ENCODE data around the gene ZFAND2A. TPM values are rescaled to one million over a fixed set of nuclear protein-coding genes. Genes with fewer than 3 reads are reported as not detected.

The ZFAND2A gene
- total and polyA plus RNA-seq, 3 donors from 2014 or later: 32.9 to 61.4 (median 37.8) TPM

DNA sequence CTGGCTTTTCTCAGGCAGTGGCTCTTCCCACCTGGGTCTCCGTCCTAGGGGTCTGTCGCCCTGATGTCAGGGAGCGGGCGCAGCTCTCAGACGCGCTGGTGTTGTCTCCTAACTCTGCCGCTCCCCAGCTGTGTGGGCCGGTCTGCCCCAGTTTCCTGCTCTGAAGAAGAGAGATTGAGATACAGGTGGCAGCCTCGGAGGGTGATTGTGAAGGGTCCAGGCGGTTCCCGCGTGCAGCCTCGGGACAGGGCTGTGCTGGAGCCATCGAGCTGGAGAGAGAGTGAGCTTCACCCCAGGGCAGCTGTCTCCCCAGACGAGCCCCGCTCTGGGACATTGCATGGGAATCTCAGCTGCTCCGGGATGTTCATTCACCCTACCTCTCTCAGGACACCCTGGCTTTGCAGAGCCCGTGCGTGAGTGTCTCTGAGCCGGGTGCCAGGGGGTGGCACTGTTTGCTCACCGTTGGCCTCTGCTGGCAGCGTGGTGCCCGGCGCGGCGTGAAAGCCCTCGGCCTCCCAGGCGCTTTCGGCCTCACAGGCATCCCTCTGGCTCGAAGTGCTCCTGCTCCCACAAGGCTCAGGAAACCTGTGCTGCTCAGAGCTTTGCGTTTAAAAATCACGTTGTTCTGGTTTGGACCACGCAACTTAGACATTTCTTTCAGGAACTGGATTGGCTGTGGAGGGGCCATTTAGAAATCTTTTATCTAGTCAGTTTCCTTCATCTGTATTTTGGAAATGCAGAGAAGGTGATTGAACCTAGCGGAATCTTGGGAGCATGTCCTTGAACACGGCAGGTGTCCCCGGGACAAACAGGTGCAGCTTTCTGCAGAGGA lies 33.8 kb upstream of the ZFAND2A start:
- no peaks in the 10 kb centered on the region for H3K36me3 ChIP-seq (ENCODE audit: low read depth, missing control alignments)
- H3K9me3 ChIP-seq: no peaks in the 10 kb centered on the region
- TF ChIP-seq POLR2A (IDR thresholded peaks at IDR 0.05): no peak
- peak in 1 of 3 experiments; percentile 38 for TF ChIP-seq CTCF (IDR thresholded peaks at IDR 0.05)
- no peaks in the 10 kb centered on the region for H3K27me3 ChIP-seq
- WGBS, 2 donors: 52 to 54% methylated on average over 29 to 36 of the region's 36 CpGs
- H3K27ac ChIP-seq: no peak overlapping the region
- DNase-seq: peak; percentile 77
- intact Hi-C loops (cut with DNase I; ENCODE audit: low total_unique reads): no loop called here
- H3K4me1 ChIP-seq: no peaks in the 10 kb centered on the region
- H3K4me3 ChIP-seq: no peak overlapping the region

GRCh38 chr7:1192171-1192676 lies 32.2 kb upstream of the ZFAND2A start:
- Histone ChIP-seq H3K36me3 (ENCODE audit: low read depth, missing control alignments) (no peaks in the 10 kb centered on the region), H3K4me3 (no peak overlapping the region), H3K27ac (no peak overlapping the region), H3K27me3 (no peaks in the 10 kb centered on the region), H3K4me1 (no peaks in the 10 kb centered on the region), H3K9me3 (no peaks in the 10 kb centered on the region)
- TF ChIP-seq CTCF (IDR thresholded peaks at IDR 0.05) (no peak), POLR2A (IDR thresholded peaks at IDR 0.05) (no peak)
- DNase-seq: no peak
- intact Hi-C loops (cut with DNase I; ENCODE audit: low total_unique reads): no loop called here
- 54 to 65% methylated on average over 15 of the region's 15 CpGs for WGBS, 2 donors

- H3K27ac ChIP-seq: no peak overlapping the region
- H3K36me3 ChIP-seq (ENCODE audit: low read depth, missing control alignments): no peaks in the 10 kb centered on the region
- no peak for DNase-seq
- H3K4me1 ChIP-seq: no peaks in the 10 kb centered on the region
- H3K27me3 ChIP-seq: no peaks in the 10 kb centered on the region
- no peaks in the 10 kb centered on the region for H3K9me3 ChIP-seq
- no peak overlapping the region for H3K4me3 ChIP-seq
- WGBS, 2 donors: 83 to 86% methylated on average over 10 of the region's 10 CpGs
- intact Hi-C loops (cut with DNase I; ENCODE audit: low total_unique reads): no loop called here
- TF ChIP-seq POLR2A (IDR thresholded peaks at IDR 0.05) (no peak), CTCF (IDR thresholded peaks at IDR 0.05) (no peak)
These were observed 30.2 kb upstream of the ZFAND2A start for GRCh38 chr7:1189986-1190772.

GRCh38 chr7:1188720-1189294 lies 28.8 kb upstream of the ZFAND2A start:
- H3K27ac ChIP-seq: no peak overlapping the region
- H3K36me3 ChIP-seq (ENCODE audit: low read depth, missing control alignments): no peaks in the 10 kb centered on the region
- TF ChIP-seq CTCF (IDR thresholded peaks at IDR 0.05) (no peak), POLR2A (IDR thresholded peaks at IDR 0.05) (no peak)
- intact Hi-C loops (cut with DNase I; ENCODE audit: low total_unique reads): no loop called here
- no peaks in the 10 kb centered on the region for H3K27me3 ChIP-seq
- no peaks in the 10 kb centered on the region for H3K9me3 ChIP-seq
- no peak for DNase-seq
- WGBS, 2 donors: 80 to 92% methylated on average over 5 to 6 of the region's 6 CpGs
- no peak overlapping the region for H3K4me3 ChIP-seq
- no peaks in the 10 kb centered on the region for H3K4me1 ChIP-seq
